NCI-H526 treated with DMSO at 0.1 percent for 48 hours (cell line): ENCODE data around the gene MS4A7.
"Not testable (repeated sequence)": the region's sequence is repeated elsewhere in the genome, so short reads cannot be mapped to it uniquely, and the experiment has no call there.

ENCODE experiments used
- DNase-seq: peaks from one replicate; lab custom pipeline; 2025; lab: John Stamatoyannopoulos, UW

MS4A7 gene, protein sequence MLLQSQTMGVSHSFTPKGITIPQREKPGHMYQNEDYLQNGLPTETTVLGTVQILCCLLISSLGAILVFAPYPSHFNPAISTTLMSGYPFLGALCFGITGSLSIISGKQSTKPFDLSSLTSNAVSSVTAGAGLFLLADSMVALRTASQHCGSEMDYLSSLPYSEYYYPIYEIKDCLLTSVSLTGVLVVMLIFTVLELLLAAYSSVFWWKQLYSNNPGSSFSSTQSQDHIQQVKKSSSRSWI

DNA sequence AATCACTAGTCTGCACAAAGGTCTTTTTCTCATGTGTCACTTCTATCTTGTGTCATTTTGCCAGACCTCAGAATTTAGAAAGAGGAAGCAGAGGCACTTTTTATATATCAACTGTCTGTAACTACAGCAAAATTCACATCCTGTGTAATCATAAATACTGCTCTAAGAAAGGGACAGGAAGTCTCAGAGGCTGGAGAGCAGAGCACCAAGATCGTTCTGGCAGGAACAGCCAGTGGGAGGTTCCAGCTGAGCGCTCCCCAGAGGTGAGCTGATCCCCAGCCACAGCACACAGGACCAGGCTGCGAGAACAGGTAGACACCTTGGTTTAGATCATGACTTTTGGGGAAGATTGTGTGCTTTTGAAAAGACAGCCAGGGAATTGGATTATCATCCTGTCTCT, at the start of gene MS4A7:
Gene MS4A7, plus strand, starts transcription at position 179 of the 400 bp plus-strand sequence. CDS start 4,610 bp downstream, outside the sequence.
- no peak for DNase-seq

DNA sequence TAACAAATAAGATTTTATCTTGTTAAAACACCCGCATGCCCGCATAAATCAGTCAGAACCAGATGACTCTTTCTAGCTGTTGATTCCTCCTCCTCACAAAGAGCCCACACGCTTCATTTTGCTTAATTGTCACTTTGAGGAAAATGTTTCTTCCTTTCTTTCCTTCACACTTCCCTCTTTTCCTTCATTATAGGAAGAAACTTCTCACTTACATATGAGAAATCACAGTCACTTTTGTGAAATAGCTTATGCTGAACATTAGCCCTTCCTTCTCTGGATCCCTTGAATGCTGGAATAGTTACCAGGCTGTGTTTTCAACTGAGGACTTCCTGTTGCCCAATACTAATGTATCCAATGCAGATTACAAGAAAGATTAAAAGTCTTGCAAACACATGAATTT, 45.5 kb upstream of the MS4A7 start:
- DNase-seq = no peak

- no peak for DNase-seq
Observed at GRCh38 chr11:60334005-60334620, 44.2 kb upstream of the MS4A7 start.

DNA sequence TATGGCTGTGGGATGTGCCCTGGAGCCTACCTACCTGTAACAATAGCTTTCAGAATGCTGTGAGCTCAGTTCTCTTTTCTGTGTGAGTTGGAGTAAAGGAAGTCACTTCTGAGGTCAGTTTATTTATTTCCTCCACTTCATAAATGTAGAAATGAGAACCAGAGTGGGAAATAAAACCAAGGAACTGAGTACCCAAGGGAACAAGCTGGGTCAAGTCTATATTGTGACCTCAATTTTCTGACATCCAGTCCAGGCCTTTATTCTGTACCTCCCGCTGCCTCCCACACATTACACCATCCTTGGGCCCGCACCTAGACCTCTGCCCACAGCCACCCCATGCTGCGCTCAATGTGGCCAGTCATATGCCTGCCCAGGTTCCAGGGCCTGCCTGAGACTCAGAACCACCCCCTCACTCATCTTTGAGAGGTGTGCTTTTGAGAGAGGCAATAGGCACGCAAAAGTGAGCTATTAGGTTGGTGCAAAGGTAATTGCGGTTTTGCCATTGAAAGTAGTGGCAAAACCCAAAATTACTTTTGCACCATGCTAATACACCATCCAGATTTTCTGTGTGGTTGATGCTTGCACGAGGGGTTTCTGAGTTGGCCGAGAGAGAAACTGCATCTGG, 41.5 kb upstream of the MS4A7 start:
- DNase-seq = no peak

- no peak for DNase-seq
Observed at GRCh38 chr11:60338053-60338452, 40.3 kb upstream of the MS4A7 start.

DNA sequence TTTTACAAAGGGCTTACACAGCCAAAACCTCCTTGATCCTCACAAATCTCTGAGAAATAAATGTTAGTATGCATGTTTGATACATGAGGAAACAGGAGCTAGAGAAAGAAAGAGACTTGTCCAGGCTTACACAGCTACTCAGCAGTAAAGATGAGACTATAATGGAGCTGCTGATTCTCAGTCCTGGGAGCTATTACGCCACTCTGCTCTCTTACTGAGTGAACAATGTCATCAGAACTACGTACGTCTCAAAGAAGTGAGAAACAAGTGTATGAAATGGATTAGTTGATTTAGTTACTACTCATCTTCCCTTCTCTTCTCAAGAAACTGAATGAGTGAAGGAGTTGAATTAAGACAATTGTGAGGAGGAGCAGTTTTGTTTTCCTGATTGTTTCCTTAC, 39.0 kb upstream of the MS4A7 start:
- no peak for DNase-seq

DNA sequence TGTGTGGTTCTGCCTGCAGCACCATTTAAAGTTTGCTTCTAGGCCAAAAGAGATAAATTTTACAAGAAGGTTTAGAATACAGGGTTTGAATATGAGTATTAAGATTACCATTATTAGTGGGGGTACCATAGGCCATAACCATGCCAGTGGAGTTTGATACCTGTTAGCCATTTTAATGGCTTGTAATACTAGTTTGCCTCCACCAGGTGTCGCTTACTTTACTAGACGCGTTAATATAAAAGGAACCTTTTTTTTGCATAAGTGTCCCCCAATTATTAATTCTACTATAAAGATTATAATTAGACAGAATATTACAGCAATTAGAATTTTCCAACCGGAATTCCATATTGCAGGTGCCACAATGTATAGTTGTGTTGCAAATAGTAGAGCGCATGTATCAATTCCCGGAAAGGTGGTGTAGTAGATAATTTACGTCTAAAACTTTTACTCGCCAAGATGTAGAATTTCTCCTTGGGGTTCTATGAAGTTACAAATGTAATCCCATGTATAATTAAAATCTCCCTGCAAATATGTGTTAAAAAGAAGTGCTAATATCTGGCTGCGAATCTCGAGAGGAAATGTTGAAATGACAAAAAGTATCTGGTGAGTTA, 35.1 kb upstream of the MS4A7 start:
- DNase-seq = no peak

GRCh38 chr11:60344146-60344545, 34.2 kb upstream of the MS4A7 start:
- no peak for DNase-seq

GRCh38 chr11:60345489-60345888, 32.8 kb upstream of the MS4A7 start:
- no peak for DNase-seq

DNA sequence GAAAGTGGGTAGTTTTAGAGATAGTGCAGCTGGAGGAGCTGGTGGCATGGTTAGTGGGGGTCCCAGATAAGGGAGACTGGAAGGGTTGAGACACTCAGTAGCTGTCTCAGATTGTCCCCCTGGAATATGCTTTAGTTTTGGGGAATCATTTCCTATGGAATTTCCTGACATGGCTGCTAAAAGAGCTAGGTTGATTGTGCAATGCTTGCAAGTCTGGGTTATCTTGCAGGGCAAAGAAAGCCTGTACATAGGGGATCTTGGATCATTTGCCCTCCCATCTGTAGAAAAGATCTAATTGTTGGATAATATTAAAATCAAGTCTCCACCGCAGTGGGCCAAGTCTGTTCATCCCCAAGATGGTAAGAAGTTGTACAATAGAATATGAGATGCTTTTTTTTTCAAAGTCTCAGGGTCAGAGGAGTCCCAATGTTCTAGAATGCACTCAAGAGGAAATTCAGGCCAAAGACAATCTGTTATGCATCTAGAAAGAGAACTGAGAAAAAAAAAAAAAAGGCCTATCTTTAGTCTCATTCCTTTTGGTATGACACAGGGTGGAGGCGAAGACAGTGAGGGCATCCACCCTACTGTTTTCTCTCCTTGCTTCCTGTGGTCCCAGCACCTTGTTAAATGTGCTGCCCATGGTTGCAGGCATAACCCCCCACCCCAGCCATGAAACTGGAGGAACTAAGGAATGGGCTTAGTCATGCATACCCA, 31.1 kb upstream of the MS4A7 start:
- DNase-seq = no peak

DNA sequence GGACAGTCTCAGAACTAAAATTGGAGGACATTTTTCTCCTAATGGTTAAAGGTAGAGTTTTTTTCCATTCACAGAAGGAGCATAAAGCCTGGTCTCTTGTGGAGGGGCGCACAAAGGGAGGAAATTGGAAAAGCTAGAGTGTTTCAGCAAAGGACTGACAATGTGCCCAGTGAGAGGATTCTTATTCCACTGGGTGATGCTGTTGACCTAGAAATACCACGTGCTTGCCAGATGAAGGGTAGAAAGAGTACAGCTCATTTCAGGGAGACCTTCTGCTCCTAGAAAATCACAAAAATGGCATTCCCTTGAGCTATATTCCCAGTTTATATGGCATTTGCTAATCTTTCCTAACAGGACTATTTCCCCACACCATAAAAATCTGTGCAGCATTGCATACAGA, 30.2 kb upstream of the MS4A7 start:
- no peak for DNase-seq

GRCh38 chr11:60349990-60350389, 28.3 kb upstream of the MS4A7 start:
- no peak for DNase-seq

GRCh38 chr11:60357771-60358170, 20.6 kb upstream of the MS4A7 start:
- DNase-seq = no peak

DNA sequence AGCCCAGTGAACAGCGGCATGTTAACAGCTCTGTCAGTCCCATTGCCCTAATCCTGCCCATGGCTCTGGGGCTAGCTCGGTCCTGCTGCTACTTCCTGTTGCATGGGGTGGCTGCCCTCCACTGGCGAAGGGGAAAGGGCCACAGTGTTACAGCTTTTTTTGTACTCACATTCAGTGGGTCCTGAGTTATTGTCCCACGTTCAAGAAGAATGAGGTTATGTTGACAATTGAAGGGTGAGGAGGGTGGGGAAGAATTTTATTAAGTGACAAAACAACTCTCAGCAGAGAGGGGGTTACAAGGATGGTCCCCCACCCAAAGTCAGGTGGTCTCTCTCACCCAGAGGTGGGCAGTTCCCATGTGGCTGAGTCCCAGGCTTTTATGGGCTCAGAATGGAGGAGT, 17.7 kb upstream of the MS4A7 start:
- DNase-seq = no peak

DNA sequence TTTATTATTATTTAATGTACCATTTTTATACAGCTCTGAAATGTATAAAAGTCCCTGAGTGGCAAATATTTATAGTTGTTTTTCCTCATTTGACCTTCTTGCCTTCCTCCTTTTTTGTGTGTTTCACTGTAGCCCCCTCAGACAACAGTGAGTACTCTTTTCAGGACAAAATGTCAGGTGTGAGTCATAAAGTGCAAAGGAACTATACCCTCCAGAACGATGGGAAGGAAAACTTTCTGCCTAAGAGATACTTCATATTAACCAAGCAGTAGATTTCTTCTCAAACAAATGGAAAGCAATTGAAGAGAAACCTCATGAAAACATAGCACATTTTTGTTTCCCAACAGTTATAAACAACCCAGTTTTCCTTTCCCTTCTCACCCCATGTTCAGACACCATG, 16.1 kb upstream of the MS4A7 start:
- DNase-seq = no peak

DNA sequence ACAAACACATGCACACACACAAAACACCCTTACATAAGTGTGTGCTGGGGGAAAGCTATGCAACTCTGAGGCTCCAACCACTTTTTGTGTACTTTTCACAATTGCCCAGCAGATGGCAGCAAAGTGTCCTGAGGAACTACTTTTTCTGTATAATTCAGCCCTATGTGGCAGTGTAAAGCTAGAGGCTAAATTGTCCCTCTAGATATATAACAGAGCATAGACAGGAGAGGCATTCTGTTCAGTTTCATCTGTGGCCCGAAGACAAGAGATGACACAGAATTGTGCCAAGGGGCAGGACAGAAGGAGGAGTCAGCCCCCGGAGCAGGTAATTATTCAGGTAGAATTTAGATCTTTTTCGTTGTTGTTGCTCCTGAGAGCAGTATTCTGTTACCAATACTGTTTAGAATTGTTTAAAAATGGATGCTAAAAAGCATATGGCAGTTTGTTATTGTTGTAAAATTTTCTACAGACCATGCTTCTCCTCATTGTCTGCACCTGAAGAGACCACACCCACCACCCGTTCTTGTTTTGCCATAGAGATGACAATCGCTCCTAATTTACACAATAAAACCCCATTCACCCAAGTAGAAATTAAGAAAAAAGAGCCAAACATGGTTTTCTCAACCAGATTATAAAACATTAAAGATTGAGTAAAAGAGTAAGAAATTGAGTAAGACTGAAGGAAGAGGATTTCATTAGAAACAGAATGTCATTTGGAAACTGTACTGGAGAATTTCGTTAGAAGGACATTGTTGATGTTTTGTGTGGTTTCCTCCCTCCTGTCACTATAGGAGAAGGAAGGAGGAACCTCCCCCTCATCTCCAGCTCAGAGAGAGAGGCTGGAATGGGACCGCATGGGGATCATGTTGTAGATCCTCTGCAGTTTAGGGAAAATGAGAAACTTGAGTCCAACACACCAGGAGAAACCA, 14.5 kb upstream of the MS4A7 start:
- peak; percentile 25 for DNase-seq

GRCh38 chr11:60366262-60366904, 11.9 kb upstream of the MS4A7 start:
- DNase-seq = not testable (repeated sequence)

DNA sequence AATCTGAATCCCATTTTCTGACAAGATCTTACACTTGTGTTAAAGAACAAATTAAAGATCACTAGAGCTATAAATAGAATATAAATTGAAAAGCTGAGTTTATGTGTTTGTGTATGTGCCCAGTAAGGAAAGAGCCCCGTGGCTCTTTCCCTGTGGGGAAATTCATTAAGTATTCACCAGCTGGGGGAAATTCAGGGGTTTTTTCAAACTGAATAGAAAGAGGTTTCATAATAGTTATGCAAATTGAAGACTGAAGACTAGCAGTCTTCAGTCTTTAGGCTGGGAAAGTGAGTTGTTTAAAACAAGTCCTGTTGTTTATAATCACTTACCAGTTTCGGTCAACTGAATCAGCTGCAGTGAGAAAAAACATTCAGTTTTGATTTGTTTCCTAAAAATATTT, 11.3 kb upstream of the MS4A7 start:
- DNase-seq = no peak

DNA sequence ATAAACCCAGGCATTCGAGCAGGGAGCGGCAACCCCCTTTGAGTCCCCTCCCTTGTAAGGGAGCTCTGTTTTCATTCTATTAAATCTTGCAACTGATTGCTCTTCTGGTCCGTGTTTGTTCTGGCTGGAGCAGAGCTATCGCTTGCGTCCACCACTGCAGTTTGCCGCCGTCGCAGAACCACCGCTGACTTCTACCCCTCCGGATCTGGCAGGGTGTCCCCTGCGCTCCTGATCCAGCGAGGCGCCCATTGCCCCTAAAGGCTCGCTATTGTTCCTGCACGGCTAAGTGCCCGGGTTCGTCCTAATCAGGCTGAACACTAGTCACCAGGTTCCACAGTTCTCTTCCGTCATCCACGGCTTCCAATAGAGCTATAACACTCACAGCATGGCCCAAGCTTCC, 10.4 kb upstream of the MS4A7 start:
- DNase-seq = no peak

DNA sequence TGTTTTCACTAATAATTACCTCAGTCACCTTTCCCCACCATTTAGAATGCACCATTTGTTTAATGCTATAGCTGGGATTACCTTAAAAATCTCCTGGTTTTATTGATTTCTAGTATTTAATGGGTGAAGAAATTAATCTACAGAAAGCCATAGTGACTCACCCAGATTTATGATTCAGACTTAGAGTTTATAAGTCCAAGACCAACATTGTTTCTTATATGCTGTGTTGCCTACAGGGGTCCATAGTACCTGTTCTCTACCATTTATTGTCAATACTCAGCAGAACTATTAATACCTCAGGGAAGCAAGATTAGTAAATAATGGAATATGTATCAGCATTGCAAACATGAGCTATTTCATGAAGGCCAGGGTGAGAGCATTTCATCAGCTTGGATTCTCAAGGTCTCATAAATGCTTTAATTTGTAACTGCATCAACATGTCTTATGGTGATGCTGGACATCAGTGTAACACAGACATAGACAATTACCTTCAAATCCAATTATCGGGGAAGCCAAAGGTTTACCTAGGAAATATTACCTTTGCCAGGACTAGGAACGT, 8.0 kb upstream of the MS4A7 start:
- no peak for DNase-seq
